ENCODE results near the gene SLC30A2.

DNA sequence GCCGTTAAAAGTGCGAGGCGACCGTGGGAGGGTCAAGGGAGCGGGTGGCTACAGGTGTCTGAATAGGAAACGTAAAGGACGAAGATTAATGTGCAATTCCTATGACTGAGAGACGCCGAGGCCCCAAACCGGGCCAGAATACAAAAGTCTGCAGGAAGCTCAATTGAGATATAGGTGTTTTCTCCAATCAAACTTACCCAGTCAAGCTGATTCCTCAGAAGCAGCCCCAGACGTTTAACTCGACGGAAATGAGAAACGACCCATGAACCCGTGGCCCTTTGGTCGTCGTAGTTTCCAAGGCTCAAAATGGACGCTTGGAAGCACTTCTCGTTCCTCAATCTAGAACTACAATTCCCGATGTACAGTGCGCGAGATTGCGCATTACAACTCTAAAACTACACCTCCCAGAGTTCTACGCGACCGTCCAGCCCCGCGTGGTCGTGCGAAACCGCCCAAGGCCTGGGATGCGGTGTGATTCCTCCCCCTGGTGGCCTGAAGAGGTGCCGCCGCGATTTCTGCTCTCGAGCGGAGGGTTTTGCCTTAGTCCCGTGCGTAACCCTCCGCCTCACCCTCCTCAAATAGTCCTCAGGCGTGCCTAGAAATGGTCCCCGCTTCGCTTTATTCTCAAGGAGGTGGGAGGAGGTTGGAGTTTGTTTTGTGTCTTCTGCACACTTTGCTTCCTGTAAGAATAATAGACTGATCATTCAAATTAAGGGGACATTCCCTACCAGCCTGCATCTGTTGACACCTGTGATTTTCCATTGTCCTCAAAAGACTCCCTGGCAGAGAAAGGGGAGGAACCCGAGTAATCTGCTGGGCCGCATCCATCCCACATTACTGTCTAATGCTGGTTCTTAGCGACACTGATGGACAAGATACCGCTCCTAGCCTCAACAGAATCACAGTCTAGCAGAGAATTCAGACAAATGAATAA is 47.8 kb downstream of the SLC30A2 start, which contains the start of gene PAFAH2:
- TF ChIP-seq, protein P1, sequence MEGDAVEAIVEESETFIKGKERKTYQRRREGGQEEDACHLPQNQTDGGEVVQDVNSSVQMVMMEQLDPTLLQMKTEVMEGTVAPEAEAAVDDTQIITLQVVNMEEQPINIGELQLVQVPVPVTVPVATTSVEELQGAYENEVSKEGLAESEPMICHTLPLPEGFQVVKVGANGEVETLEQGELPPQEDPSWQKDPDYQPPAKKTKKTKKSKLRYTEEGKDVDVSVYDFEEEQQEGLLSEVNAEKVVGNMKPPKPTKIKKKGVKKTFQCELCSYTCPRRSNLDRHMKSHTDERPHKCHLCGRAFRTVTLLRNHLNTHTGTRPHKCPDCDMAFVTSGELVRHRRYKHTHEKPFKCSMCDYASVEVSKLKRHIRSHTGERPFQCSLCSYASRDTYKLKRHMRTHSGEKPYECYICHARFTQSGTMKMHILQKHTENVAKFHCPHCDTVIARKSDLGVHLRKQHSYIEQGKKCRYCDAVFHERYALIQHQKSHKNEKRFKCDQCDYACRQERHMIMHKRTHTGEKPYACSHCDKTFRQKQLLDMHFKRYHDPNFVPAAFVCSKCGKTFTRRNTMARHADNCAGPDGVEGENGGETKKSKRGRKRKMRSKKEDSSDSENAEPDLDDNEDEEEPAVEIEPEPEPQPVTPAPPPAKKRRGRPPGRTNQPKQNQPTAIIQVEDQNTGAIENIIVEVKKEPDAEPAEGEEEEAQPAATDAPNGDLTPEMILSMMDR (IDR thresholded peaks at IDR 0.05): peak in 2 of 3 donors; percentile 84 to 98
- TF ChIP-seq POLR2A (IDR thresholded peaks at IDR 0.05): no peak
